ENCODE results near the gene SGSH.

GRCh38 chr17:80253631-80254395 is 33.7 kb upstream of the SGSH start:
- no peak for TF ChIP-seq CTCF (conservative IDR thresholded peaks at IDR 0.05; ENCODE audit: low read length)
- TF ChIP-seq EZH2phosphoT487 (IDR thresholded peaks at IDR 0.05; ENCODE audit: borderline replicate concordance, low read depth, low read length) = no peak
